NCI-H2107 (cell line): ENCODE measurements around the gene MT1A.

Experiments used
- DNase-seq: peaks from one replicate; lab custom pipeline; 2025; lab: John Stamatoyannopoulos, UW

MT1A gene

GRCh38 chr16:56637814-56638750 lies at the start of gene MT1A:
Gene MT1A (plus strand): TSS chr16:56638666. CDS start chr16:56638739, 73 bp downstream.
- no peak for DNase-seq

DNA sequence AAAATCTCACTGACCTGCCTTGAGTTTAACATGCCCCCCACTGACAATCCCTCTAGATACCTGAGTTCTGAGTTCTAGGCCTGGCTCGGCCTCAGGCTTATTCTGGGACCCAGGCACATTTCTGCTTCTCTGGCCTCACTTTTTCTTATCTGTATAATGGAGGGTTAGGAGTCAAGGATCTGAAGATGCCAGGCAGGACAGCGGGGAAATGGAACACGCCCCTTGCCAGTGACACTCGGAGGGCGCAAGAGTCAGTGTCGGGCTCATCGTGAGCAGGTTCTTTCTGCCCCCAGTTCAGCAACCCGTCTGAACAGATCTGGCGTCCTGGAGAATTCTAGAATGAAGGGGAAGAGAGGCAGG lies 49.7 kb upstream of the MT1A start:
- DNase-seq, result no peak

DNA sequence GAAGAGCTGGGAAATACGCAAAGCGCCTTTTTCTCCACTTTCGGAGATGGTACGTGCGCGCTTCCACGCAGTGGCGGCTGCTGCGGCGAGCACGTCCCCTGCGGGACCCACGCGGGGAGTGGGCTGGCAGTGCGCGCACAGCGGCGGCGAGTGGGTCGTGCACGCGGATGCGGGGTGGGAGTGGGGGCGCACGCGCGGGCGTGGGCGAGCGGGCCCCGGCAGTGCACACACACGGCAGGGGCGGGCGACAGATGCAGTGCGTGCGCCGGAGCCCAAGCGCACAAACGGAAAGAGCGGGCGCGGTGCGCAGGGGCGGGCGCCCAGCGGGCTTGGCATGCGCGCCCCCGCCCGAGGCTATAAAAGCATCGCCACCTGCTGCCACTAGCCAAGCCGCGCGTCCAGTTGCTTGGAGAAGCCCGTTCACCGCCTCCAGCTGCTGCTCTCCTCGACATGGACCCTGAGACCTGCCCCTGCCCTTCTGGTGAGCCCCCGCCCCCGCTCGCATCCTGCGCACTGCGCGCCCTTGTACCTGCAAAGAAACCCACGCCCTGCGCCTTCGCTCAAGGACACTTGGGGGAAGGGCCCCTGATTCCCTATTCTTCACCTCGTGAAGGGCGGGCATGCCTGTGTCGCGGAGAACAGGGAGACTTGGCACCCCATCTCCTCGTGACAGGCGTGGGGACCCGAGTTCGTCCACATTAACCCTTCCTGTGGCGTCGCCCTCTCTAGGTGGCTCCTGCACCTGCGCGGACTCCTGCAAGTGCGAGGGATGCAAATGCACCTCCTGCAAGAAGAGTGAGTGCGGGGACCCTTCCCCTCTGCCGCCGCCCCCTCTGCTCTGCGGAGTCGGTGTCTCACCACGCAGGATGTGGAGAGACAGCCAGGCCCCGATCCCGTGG lies 49.1 kb upstream of the MT1A start, which contains the start of gene MT3:
Gene MT3 (plus strand): TSS at position 388 of the 899 bp plus-strand sequence. CDS start 63 bp downstream, at position 451.
- DNase-seq, result peak; percentile 7

- no peak for DNase-seq
Measured at GRCh38 chr16:56591377-56592060, 46.9 kb upstream of the MT1A start.

DNA sequence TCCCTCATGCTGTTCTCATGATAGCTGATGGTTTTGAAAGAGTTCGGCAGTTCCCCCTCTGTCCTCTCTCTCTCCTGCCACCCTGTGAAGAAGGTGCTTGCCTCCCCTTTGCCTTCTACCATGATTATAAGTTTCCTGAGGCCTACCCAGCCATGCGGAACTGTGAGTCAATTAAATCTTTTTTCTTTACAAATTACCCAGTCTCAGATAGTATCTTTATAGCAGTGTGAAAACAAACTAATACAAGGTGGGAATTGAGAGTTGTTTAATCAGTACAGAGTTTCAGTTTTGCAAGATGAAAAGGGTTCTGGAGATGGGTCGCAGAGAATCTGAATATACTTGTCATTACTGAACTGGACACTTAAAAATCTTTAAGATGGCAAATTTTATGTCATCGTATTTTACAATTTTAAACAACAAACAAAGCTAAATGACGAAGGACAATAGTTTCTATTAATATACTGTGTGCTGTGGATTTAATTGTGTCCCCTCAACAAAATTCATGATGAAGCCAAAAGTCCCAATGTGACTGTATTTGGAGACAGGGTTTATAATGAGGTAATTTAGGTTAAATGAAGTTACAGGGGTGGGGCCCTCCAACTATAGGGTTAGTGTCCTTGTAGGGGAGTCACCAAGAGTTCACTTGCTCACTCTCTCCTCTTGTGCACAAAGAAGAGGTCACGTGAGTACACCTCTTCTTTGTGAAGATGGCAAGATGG lies 44.7 kb upstream of the MT1A start:
- DNase-seq, result no peak

DNA sequence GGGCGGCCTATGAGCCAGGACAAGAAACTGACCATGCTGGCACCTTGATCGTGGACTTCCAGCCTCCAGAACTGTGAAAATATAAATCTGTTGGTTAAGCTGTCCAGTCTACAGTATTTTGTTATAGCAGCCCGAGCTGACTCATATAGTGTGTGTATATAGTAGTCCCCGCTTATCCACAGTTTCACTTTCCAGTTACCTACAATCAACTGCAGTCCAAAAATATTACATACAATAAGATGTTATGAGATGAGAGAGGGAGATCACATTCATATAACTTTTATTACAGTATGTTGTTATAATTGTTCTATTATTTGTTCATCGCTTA lies 44.2 kb upstream of the MT1A start:
- DNase-seq, result no peak

DNA sequence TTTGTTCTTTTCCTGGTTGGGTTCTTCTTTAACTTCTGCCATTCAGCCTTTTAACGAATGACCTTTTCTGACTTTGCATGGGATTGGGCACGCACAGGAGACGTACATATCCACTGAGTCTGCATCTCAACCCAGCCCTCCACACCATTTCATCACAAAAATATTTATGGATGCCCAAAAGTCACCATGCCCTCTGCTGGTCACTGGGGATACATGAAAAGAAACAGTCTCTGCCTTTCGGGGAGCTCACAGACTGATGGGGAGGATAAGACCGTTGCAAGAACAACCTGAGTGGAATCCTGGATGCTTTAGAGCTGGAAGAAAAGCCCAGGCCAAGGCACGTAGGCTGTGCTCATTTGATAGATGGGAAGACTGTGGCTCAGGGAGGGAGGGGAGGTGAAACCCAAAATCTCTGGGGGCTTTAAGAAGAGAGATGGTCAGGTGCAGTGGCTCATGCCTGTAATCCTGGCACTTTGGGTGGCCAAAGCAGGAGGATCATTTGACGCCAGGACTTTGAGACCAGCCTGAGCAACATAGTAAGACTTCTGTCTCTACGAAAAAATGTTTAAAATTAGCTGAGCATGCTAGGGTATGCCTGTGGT lies 38.0 kb upstream of the MT1A start:
- no peak for DNase-seq

- DNase-seq, result no peak
Measured at GRCh38 chr16:56601325-56601724, 37.1 kb upstream of the MT1A start.

DNA sequence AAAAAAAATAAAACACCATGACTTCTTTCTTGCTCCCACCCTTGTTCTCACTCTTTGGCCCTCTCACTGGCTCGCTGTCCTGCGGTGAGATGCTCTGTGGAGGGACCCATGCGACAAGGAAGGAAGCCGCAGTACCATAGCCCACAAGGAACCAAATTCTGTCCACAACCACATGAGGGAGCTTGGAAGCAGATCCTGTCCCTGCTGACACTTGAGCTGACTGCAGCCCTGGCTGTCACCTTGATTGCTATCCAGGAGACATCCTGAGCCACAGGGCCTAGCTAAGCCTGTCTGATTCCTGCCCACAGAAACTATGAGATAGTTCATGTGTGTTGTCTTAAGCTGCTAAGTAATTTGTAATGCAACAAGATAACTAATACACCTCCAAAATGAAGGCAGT lies 34.9 kb upstream of the MT1A start:
- peak; percentile 31 for DNase-seq

- no peak for DNase-seq
Measured at GRCh38 chr16:56604966-56605365, 33.5 kb upstream of the MT1A start.

- DNase-seq, result no peak
Measured at GRCh38 chr16:56605475-56605874, 33.0 kb upstream of the MT1A start.

DNA sequence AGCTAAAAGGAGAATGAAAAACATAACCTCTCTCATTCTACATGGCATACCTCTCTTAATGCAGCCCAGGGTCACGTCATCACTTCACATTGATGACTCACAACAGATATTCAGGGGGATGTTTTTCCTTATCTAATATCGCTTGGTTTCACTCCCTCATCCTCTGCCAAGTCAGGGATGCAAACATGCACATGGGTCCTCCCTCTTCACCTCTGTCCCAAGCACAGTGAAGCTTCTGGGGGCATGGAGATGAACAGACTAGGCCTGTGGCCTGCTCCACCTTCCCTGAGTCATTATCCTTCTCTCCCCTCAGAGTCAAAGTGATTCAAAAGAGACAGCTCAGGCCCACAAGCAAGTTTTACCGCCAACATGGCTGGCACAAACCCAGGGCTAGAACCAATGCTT lies 32.4 kb upstream of the MT1A start:
- no peak for DNase-seq

DNA sequence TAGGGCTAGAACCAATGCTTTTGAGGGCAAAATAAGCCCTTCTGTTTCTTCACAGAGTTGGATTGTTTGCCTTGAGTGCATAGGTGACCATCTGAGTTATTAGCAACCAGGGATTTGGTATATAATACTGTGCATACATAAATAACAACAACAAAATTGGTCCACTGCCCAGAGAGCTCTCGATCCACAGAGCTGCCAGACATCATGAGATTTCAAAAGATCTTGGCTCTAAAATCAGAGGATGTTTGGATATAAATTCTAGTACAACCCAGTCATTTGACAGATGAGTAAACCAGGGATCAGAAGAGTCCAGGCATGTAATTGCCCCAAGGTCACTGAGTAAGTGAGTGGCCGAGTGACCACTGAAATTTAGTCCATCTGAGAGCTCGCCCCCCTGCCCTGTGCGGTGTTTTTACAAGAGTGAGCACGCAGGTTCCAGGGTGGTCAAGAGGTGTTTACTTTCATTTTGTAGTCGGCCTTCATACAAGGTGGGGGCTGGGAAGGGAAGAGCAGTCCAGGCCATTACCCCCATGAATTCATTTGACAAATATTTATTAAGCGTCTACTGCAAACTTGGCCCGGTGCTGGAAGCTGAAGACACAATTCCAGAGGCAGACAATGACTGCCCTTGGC lies 31.9 kb upstream of the MT1A start:
- no peak for DNase-seq

- DNase-seq, result no peak
Measured at GRCh38 chr16:56607109-56607618, 31.3 kb upstream of the MT1A start.

- no peak for DNase-seq
Measured at GRCh38 chr16:56607675-56608042, 30.8 kb upstream of the MT1A start.

GRCh38 chr16:56608043-56608875 lies 30.2 kb upstream of the MT1A start, which contains the start of gene MT2A:
Gene MT2A (plus strand): TSS chr16:56608584. CDS start chr16:56608656, 72 bp downstream.
- peak; percentile 77 for DNase-seq

DNA sequence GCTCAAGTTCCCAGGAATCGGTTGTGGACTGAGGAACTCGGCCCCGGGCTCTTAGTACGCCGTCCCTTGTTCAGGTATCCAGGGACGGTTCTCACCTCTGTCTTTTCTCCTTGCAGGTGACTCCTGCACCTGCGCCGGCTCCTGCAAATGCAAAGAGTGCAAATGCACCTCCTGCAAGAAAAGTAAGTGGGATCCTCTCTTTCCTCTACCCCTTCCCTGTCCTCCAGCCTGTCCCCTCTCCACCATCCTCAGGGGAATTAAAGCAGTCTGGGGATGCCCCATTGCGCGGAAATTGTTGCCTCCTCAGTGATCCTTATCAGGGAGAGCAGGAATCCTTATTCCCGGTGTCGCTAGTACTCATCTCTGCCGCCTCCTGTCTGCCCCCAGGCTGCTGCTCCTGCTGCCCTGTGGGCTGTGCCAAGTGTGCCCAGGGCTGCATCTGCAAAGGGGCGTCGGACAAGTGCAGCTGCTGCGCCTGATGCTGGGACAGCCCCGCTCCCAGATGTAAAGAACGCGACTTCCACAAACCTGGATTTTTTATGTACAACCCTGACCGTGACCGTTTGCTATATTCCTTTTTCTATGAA lies 29.5 kb upstream of the MT1A start:
- DNase-seq, result no peak

GRCh38 chr16:56609463-56609921 lies 29.0 kb upstream of the MT1A start:
- peak; percentile 45 for DNase-seq

- DNase-seq, result no peak
Measured at GRCh38 chr16:56610017-56610608, 28.4 kb upstream of the MT1A start.
